Breast epithelium (tissue), 4 donors: Measurements from ENCODE around the gene PHAF1. TPM values are rescaled to one million over a fixed set of nuclear protein-coding genes. Genes with fewer than 3 reads are reported as not detected.
A peak's percentile ranks its signal among the peaks of the same experiment; 100 is the strongest.

ENCODE experiments used
- DNase-seq, 2 donors: peaks; one replicate each; pipeline ENCODE4 v3.0.0-alpha.2; 2019; ENCODE audit warnings: low spot score in 2 of 2
- H3K27ac ChIP-seq, 2 donors: fragments of 200-600 bp; sonication (generic) in 1 of 2; one replicate each; pipeline ENCODE4 v1.5.1; 2016 to 2019; ENCODE audit warnings: mild to moderate bottlenecking in 1 of 2
- H3K27me3 ChIP-seq, 2 donors: fragments of 200-600 bp; sonication (generic) in 1 of 2; one replicate each; pipeline versions ENCODE4 v1.5.1 to v1.6.0; 2017 to 2019; ENCODE audit warnings: control low read depth in 1 of 2, mild to moderate bottlenecking in 1 of 2
- H3K36me3 ChIP-seq: fragments of 200-600 bp; one replicate; pipeline ENCODE4 v1.5.1; 2019
- H3K4me1 ChIP-seq, 2 donors: fragments of 200-600 bp; sonication (generic); one replicate each; pipeline ENCODE4 v1.5.1; 2016 to 2019; ENCODE audit warnings: control low read depth in 1 of 2
- H3K4me3 ChIP-seq, 3 donors: fragments of 200-600 bp; sonication (generic); 1 replicate in 2 of 3; 2 replicates in 1 of 3; pipeline ENCODE4 v1.5.1; 2016 to 2019; ENCODE audit warnings: mild to moderate bottlenecking in 3 of 3, moderate library complexity in 2 of 3
- H3K9me3 ChIP-seq, 2 donors: fragments of 200-600 bp; sonication (generic) in 1 of 2; one replicate each; pipeline ENCODE4 v1.5.1; 2016 to 2019; ENCODE audit warnings: control low read depth in 1 of 2
- POLR2A ChIP-seq: fragments of 450-650 bp; IDR thresholded peaks from one replicate; pipeline ENCODE4 v1.6.1; 2016; ENCODE audit warnings: antibody characterized with exemption, mild to moderate bottlenecking, moderate library complexity
- POLR2AphosphoS5 ChIP-seq, 3 donors: sonication (generic); formaldehyde crosslinking; IDR thresholded peaks; one replicate each; pipeline ENCODE4 v1.6.1; 2017; ENCODE audit warnings: antibody characterized with exemption in 3 of 3
- intact Hi-C: fragments of 100-400 bp; cut with DNase I; formaldehyde crosslinking; loops from one replicate; pipeline ENCODE4 v1.15.1; 2023; ENCODE audit warnings: low total_unique reads
- total RNA-seq, 3 donors: library from RNA; depleted of rRNA; stranded (reverse); fragments of >200 nt; gene quantifications; one replicate each; pipeline ENCODE4 v1.1.0, GENCODE V29; 2016
- TF ChIP-seq, protein P1 (sequence below), 3 donors: fragments of 450-650 bp; IDR thresholded peaks; one replicate each; pipeline ENCODE4 v1.5.1; 2016 to 2017; ENCODE audit warnings: antibody characterized with exemption in 3 of 3, mild to moderate bottlenecking in 3 of 3, moderate library complexity in 3 of 3

PHAF1 gene
- total RNA-seq, 3 donors from 2014 or later, result 17.8 to 31.8 (median 27.1) TPM

DNA sequence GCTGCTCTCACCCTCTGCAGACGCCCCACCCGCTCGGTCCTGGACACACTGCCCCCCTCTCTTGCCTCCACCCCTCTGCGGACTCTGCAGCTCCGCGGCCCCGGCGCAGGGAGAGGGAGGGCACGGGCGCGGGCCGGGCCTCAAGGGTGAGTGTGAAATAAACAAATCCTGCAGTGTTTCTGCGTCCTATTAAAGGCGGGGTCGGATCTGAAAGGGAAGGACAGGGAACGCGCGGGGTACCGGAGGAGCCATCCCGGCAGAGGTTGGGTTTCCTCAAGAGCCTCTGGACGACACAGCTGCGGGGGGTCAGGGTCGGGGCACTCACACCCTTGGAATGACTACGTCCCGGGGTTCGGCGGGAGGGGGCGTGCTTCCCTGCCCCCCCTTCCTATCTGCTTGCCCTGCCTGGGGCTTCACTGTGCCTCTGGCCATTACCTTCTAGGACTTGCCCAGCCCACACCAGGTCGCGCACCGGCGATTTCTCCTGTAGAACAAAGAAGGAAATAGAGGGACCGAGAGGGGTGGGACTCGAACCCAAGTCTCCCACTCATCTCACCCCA lies 54.3 kb downstream of the PHAF1 start:
- Histone ChIP-seq H3K27ac (peak overlapping the region; percentile 52 to 82), H3K27me3 (no peaks in the 10 kb centered on the region), H3K9me3 (no peaks in the 10 kb centered on the region), H3K4me1 (peaks cover 10 to 11% of the 10 kb centered on the region in 2 donors), H3K4me3 (peak overlapping the region; percentile 42 to 70 (median 52)), H3K36me3 (no peaks in the 10 kb centered on the region)
- DNase-seq, result no peak
- TF ChIP-seq POLR2A, result no peak
- no peak for TF ChIP-seq POLR2AphosphoS5 (IDR thresholded peaks at IDR 0.05)
- TF ChIP-seq, protein P1, sequence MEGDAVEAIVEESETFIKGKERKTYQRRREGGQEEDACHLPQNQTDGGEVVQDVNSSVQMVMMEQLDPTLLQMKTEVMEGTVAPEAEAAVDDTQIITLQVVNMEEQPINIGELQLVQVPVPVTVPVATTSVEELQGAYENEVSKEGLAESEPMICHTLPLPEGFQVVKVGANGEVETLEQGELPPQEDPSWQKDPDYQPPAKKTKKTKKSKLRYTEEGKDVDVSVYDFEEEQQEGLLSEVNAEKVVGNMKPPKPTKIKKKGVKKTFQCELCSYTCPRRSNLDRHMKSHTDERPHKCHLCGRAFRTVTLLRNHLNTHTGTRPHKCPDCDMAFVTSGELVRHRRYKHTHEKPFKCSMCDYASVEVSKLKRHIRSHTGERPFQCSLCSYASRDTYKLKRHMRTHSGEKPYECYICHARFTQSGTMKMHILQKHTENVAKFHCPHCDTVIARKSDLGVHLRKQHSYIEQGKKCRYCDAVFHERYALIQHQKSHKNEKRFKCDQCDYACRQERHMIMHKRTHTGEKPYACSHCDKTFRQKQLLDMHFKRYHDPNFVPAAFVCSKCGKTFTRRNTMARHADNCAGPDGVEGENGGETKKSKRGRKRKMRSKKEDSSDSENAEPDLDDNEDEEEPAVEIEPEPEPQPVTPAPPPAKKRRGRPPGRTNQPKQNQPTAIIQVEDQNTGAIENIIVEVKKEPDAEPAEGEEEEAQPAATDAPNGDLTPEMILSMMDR (IDR thresholded peaks at IDR 0.05), result no peak
- intact Hi-C loops, result no loop called here

DNA sequence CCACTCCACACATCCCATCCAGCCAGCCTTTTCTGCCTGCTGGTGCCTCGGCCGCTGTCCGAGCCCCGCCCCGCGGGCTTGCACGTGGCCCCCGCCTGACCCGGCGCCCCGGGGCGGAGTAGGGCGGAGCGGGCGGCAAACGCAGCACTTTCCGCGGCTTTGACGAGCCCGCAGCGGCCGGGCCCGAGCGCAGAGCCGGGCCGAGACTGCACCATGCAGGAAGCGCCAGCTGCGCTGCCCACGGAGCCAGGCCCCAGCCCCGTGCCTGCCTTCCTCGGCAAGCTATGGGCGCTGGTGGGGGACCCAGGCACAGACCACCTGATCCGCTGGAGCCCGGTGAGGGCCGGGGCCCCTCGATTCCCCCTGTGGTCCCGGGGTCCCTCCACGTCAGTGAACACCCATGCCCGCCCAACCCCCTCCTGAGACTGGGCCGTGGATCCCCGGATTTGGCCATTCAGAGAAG lies 54.9 kb downstream of the PHAF1 start, which contains the start of gene HSF4:
HSF4 (plus strand) TSS at position 147 of the 463 bp plus-strand sequence; CDS start at position 214, 67 bp downstream.
- no peak for DNase-seq
- Histone ChIP-seq H3K36me3 (no peaks in the 10 kb centered on the region), H3K27ac (peak within 1 kb of the TSS; percentile 52 to 82), H3K9me3 (no peaks in the 10 kb centered on the region), H3K27me3 (no peaks in the 10 kb centered on the region), H3K4me3 (peak within 1 kb of the TSS; percentile 42 to 70 (median 52)), H3K4me1 (peaks cover 10 to 16% of the 10 kb centered on the region in 2 donors)
- TF ChIP-seq POLR2AphosphoS5 (IDR thresholded peaks at IDR 0.05) (no peak), POLR2A (no peak)
- TF ChIP-seq, protein P1 (IDR thresholded peaks at IDR 0.05), result no peak
- intact Hi-C loops, result no loop called here

DNA sequence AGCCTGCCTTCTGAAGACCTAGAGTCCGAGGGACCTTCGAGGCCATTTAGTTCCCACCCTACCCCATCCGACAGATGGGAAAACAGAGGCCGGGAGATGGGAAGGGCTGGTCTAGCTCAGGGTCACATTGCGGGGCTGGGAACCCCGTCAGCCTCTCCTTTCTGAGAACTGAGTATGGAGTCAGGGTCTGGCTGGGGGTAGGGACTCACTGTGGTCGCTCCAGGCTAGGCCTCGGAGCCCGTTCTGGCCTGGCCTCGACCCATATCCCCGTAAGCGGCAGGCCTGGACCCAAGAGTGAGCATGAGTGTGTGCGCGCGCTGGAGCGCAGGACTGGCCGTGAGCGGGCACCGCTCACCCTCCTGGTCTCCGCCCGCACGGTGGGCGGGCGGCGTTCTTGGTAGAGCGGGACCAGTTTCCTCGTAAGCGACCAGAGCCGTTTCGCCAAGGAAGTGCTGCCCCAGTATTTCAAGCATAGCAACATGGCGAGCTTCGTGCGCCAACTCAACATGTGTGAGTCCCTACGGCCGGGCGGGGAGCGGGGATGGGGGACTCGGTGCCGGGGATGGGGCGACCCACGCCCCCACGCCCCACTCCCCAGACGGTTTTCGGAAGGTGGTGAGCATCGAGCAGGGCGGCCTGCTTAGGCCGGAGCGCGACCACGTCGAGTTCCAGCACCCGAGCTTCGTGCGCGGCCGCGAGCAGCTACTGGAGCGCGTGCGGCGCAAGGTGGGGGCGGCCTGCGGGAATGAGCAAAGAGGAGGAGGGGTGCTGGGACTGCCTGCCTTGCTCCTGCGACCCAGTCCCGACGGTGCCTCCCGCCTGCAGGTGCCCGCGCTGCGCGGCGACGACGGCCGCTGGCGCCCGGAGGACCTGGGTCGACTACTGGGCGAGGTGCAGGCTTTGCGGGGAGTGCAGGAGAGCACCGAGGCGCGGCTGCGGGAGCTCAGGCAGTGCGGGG lies 55.7 kb downstream of the PHAF1 start:
- Histone ChIP-seq H3K9me3 (no peaks in the 10 kb centered on the region), H3K27me3 (no peaks in the 10 kb centered on the region), H3K27ac (peak overlapping the region; percentile 52 to 82), H3K36me3 (no peaks in the 10 kb centered on the region), H3K4me1 (peaks cover 10 to 16% of the 10 kb centered on the region in 2 donors), H3K4me3 (peak overlapping the region; percentile 42 to 70 (median 52))
- DNase-seq, result no peak
- intact Hi-C loops, result no loop called here
- no peak for TF ChIP-seq POLR2AphosphoS5 (IDR thresholded peaks at IDR 0.05)
- TF ChIP-seq, protein P1 (IDR thresholded peaks at IDR 0.05), result no peak
- TF ChIP-seq POLR2A, result no peak

DNA sequence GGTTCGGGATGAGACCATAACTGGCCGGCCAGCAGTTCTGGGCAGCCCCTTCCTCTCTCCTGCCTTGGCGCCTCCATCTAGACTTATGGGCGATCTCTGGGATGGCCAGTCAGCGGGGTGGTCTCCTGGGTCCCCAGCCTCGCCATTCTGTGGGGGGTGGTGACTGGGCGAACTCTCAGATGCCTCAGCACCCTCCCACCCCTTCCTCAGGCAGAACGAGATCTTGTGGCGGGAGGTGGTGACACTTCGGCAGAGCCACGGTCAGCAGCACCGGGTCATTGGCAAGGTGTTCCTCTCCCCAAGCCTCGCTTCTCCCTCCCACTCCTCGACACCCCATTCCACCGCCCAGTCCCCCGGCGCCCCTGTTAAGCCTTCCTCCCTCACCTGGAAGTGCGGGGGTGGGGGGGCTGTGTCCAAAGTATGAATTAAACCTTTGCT lies 56.4 kb downstream of the PHAF1 start:
- peaks cover 10 to 16% of the 10 kb centered on the region in 2 donors for H3K4me1 ChIP-seq
- no peaks in the 10 kb centered on the region for H3K9me3 ChIP-seq
- no peaks in the 10 kb centered on the region for H3K27me3 ChIP-seq
- no peak overlapping the region for H3K27ac ChIP-seq
- intact Hi-C loops, result no loop called here
- TF ChIP-seq POLR2AphosphoS5 (IDR thresholded peaks at IDR 0.05) (no peak), POLR2A (no peak)
- TF ChIP-seq, protein P1 (IDR thresholded peaks at IDR 0.05), result no peak
- DNase-seq, result no peak
- no peaks in the 10 kb centered on the region for H3K36me3 ChIP-seq
- no peak overlapping the region for H3K4me3 ChIP-seq
